Neural cell (in vitro differentiated cells): ENCODE results near the gene NUP210.

Experiments
- EP300 ChIP-seq: fragments of 450-650 bp; conservative IDR thresholded peaks from 2 replicates; pipeline ENCODE4 v1.6.1; 2014; ENCODE audit warnings: antibody characterized with exemption, mild to moderate bottlenecking, moderate library complexity; ENCODE audit not compliant: poor library complexity, severe bottlenecking
- EZH2 ChIP-seq: fragments of 200-600, 300-800 bp; shearing (Covaris generic), sonication (generic); IDR thresholded peaks from 2 replicates; pipeline ENCODE4 v1.6.1; 2014; ENCODE audit warnings: antibody characterized with exemption, low read length, borderline replicate concordance, mild to moderate bottlenecking; ENCODE audit not compliant: insufficient read depth, poor library complexity, severe bottlenecking
- POLR2AphosphoS5 ChIP-seq: IDR thresholded peaks from 2 replicates; pipeline ENCODE4 v1.6.1; 2012
- SMC3 ChIP-seq: fragments of 450-650 bp; conservative IDR thresholded peaks from 2 replicates; pipeline ENCODE4 v1.6.1; 2014; ENCODE audit warnings: antibody characterized with exemption, mild to moderate bottlenecking, moderate library complexity; ENCODE audit not compliant: poor library complexity
- TF ChIP-seq, protein P1 (sequence below): fragments of 450-650 bp; IDR thresholded peaks from 2 replicates; pipeline ENCODE4 v1.5.1; 2014; ENCODE audit warnings: antibody characterized with exemption, mild to moderate bottlenecking, moderate library complexity; ENCODE audit not compliant: poor library complexity, severe bottlenecking

DNA sequence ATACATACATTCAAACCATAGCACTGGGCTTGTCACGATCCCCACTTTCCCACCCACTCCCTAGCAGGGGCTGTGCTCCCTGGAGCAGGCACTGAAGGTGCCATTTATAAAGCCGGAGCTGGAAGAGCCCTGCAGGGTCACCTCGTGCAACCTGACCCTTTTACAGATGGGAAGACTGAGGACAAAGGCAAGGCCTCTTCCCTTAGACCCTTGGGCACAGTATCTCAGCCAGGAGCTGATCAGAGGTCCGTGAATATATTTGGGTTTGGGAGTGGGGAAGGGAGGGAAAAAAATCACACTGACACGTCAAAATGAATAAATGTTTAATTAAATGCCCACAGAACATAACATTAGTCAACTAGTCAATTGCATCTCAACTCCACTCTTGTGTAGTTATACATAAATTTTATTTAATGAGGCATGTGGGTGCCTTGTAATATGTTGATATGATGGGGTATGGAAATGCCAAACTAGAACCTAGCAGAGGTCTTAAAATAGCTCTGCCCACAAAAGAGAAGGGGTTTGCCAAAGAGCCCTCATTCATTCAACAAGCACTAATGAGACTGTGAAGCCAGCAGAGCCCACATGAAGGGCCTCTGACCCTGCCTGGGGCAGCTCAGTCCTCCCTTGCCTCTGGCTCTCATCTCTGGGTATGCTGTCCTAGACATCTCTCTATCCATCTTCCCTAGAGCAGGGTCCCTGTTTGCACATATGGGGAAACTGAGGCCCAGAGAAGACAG is 119.4 kb downstream of the NUP210 start:
- TF ChIP-seq, protein P1, sequence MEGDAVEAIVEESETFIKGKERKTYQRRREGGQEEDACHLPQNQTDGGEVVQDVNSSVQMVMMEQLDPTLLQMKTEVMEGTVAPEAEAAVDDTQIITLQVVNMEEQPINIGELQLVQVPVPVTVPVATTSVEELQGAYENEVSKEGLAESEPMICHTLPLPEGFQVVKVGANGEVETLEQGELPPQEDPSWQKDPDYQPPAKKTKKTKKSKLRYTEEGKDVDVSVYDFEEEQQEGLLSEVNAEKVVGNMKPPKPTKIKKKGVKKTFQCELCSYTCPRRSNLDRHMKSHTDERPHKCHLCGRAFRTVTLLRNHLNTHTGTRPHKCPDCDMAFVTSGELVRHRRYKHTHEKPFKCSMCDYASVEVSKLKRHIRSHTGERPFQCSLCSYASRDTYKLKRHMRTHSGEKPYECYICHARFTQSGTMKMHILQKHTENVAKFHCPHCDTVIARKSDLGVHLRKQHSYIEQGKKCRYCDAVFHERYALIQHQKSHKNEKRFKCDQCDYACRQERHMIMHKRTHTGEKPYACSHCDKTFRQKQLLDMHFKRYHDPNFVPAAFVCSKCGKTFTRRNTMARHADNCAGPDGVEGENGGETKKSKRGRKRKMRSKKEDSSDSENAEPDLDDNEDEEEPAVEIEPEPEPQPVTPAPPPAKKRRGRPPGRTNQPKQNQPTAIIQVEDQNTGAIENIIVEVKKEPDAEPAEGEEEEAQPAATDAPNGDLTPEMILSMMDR: no peak
- TF ChIP-seq POLR2AphosphoS5 (no peak), EZH2 (no peak), EP300 (no peak), SMC3 (no peak)
